Gastroesophageal sphincter (tissue), 4 donors: ENCODE data around the gene TRIM2. TPM values are rescaled to one million over a fixed set of nuclear protein-coding genes. Genes with fewer than 3 reads are reported as not detected.

Source experiments
- ATAC-seq: fragments of 150-250 bp; one replicate; pipeline ENCODE4 v1.9.1; 2016; ENCODE audit warnings: mild to moderate bottlenecking, moderate library complexity
- H3K27ac ChIP-seq, 4 donors: fragments of 200-600 bp; sonication (generic) in 3 of 4; 1 replicate in 3 of 4; 2 replicates in 1 of 4; pipeline ENCODE4 v1.5.1; 2016 to 2019
- H3K27me3 ChIP-seq: fragments of 200-600 bp; sonication (generic); one replicate; pipeline ENCODE4 v1.5.1; 2019
- H3K36me3 ChIP-seq, 2 donors: fragments of 200-600 bp; sonication (generic); one replicate each; pipeline ENCODE4 v1.5.1; 2019; ENCODE audit warnings: control low read depth in 1 of 2
- H3K4me1 ChIP-seq, 3 donors: fragments of 200-600 bp; sonication (generic); 1 replicate in 2 of 3; 2 replicates in 1 of 3; pipeline ENCODE4 v1.5.1; 2016 to 2019; ENCODE audit warnings: control low read depth in 2 of 3
- H3K4me3 ChIP-seq, 2 donors: fragments of 200-600 bp; sonication (generic); one replicate each; pipeline ENCODE4 v1.5.1; 2019; ENCODE audit warnings: mild to moderate bottlenecking in 1 of 2, moderate library complexity in 1 of 2
- H3K9me3 ChIP-seq, 3 donors: fragments of 200-600 bp; sonication (generic); one replicate each; pipeline ENCODE4 v1.5.1; 2017 to 2019; ENCODE audit warnings: control low read depth in 2 of 3
- CTCF ChIP-seq, 4 experiments: fragments of 200-600 bp in 2 of 4; fragments of 450-650 bp in 2 of 4; sonication (generic) in 1 of 4; IDR thresholded peaks; one replicate each; pipeline ENCODE4 v1.5.1; 2017 to 2019; ENCODE audit warnings: antibody characterized with exemption in 4 of 4, mild to moderate bottlenecking in 2 of 4, moderate library complexity in 2 of 4
- EP300 ChIP-seq: sonication (generic); formaldehyde crosslinking; IDR thresholded peaks from one replicate; pipeline ENCODE4 v1.6.1; 2017; ENCODE audit warnings: antibody characterized with exemption, mild to moderate bottlenecking
- POLR2A ChIP-seq, 2 donors: fragments of 450-650 bp; IDR thresholded peaks; one replicate each; pipeline ENCODE4 v1.6.1; 2017; ENCODE audit warnings: antibody characterized with exemption in 2 of 2, mild to moderate bottlenecking in 2 of 2, moderate library complexity in 1 of 2
- POLR2AphosphoS5 ChIP-seq: sonication (generic); formaldehyde crosslinking; IDR thresholded peaks from one replicate; pipeline ENCODE4 v1.6.1; 2017; ENCODE audit warnings: antibody characterized with exemption
- whole genome bisulfite sequencing, 2 donors: methylation state at CpG; one replicate each; pipeline ENCODE4 v1.1.5; 2018; ENCODE audit warnings: low coverage in 1 of 2; 5-methylcytosine and 5-hydroxymethylcytosine counted together
- total RNA-seq, 4 donors: library from RNA; depleted of rRNA; stranded (reverse); fragments of >200 nt; gene quantifications; one replicate each; pipeline ENCODE4 v1.1.0, GENCODE V29; 2016

TRIM2 gene
- total RNA-seq, 4 donors from 2014 or later: 31.2 to 59.2 (median 44.4) TPM

GRCh38 chr4:153275380-153276276 is 71.4 kb downstream of the TRIM2 start:
- Histone ChIP-seq H3K9me3 (no peaks in the 10 kb centered on the region), H3K36me3 (peaks cover 0 to 31% of the 10 kb centered on the region in 2 donors), H3K4me1 (peaks cover 0 to 16% (median 0%) of the 10 kb centered on the region in 3 donors), H3K4me3 (no peak overlapping the region), H3K27me3 (no peaks in the 10 kb centered on the region), H3K27ac (no peak overlapping the region)
- WGBS, 2 donors: 88 to 92% methylated on average over 5 to 10 of the region's 13 CpGs
- no peak for ATAC-seq
- TF ChIP-seq POLR2AphosphoS5: no peak
- TF ChIP-seq POLR2A (IDR thresholded peaks at IDR 0.05): no peak
- TF ChIP-seq CTCF (IDR thresholded peaks at IDR 0.05): no peak
- no peak for TF ChIP-seq EP300

GRCh38 chr4:153276971-153277370 is 72.7 kb downstream of the TRIM2 start:
- Histone ChIP-seq H3K4me3 (no peak overlapping the region), H3K27ac (peak overlapping the region in 1 of 4 donors; percentile 5), H3K36me3 (peaks cover 0 to 43% of the 10 kb centered on the region in 2 donors), H3K27me3 (no peaks in the 10 kb centered on the region), H3K4me1 (peaks cover 0 to 13% (median 0%) of the 10 kb centered on the region in 3 donors), H3K9me3 (no peaks in the 10 kb centered on the region)
- 36 to 54% methylated on average over 3 of the region's 3 CpGs for WGBS, 2 donors
- no peak for TF ChIP-seq POLR2AphosphoS5
- TF ChIP-seq POLR2A (IDR thresholded peaks at IDR 0.05): no peak
- no peak for TF ChIP-seq CTCF (IDR thresholded peaks at IDR 0.05)
- TF ChIP-seq EP300: no peak
- no peak for ATAC-seq

- 83 to 93% methylated on average over 1 of the region's 1 CpG for WGBS, 2 donors
- TF ChIP-seq EP300 (no peak), POLR2AphosphoS5 (no peak), POLR2A (IDR thresholded peaks at IDR 0.05) (no peak), CTCF (IDR thresholded peaks at IDR 0.05) (no peak)
- H3K27me3 ChIP-seq: no peaks in the 10 kb centered on the region
- peaks cover 0 to 6% (median 0%) of the 10 kb centered on the region in 3 donors for H3K9me3 ChIP-seq
- no peak overlapping the region for H3K4me3 ChIP-seq
- peaks cover 0 to 13% (median 0%) of the 10 kb centered on the region in 3 donors for H3K4me1 ChIP-seq
- peaks cover 0 to 48% of the 10 kb centered on the region in 2 donors for H3K36me3 ChIP-seq
- H3K27ac ChIP-seq: no peak overlapping the region
- no peak for ATAC-seq
These were observed 77.2 kb downstream of the TRIM2 start for GRCh38 chr4:153281476-153281875.

GRCh38 chr4:153282023-153282422 is 77.8 kb downstream of the TRIM2 start:
- Histone ChIP-seq H3K36me3 (peaks cover 0 to 45% of the 10 kb centered on the region in 2 donors), H3K9me3 (peaks cover 0 to 6% (median 0%) of the 10 kb centered on the region in 3 donors), H3K4me3 (no peak overlapping the region), H3K27ac (no peak overlapping the region), H3K27me3 (no peaks in the 10 kb centered on the region), H3K4me1 (peaks cover 0 to 7% (median 0%) of the 10 kb centered on the region in 3 donors)
- no peak for TF ChIP-seq CTCF (IDR thresholded peaks at IDR 0.05)
- TF ChIP-seq POLR2A (IDR thresholded peaks at IDR 0.05): no peak
- no peak for TF ChIP-seq EP300
- TF ChIP-seq POLR2AphosphoS5: no peak
- no peak for ATAC-seq
- 83% methylated on average over 4 of the region's 4 CpGs; no CpG with 5 or more reads in 1 of the 2 donors for WGBS, 2 donors
